T-helper 2 cell treated with Interferon-gamma antibody and Interleukin-4, amounts not matched to agents 100 ng/mL and 5 ng/mL, for 36 hours (primary cell): Measurements from ENCODE around the gene KCNH8. TPM values are rescaled to one million over a fixed set of nuclear protein-coding genes. Genes with fewer than 3 reads are reported as not detected.

ENCODE experiments used
- intact Hi-C: fragments of 100-400 bp; cut with micrococcal nuclease; formaldehyde crosslinking; loops from one replicate; pipeline ENCODE4 v1.15.1; 2023
- total RNA-seq: library from RNA; stranded (reverse); gene quantifications from 2 replicates; pipeline ENCODE4 v1.2.3, GENCODE V29; 2022

KCNH8 gene
- total RNA-seq, 1 donor from 2014 or later = not detected

- intact Hi-C loops = no loop called here
Observed at GRCh38 chr3:19473971-19474580, 325.8 kb downstream of the KCNH8 start.

DNA sequence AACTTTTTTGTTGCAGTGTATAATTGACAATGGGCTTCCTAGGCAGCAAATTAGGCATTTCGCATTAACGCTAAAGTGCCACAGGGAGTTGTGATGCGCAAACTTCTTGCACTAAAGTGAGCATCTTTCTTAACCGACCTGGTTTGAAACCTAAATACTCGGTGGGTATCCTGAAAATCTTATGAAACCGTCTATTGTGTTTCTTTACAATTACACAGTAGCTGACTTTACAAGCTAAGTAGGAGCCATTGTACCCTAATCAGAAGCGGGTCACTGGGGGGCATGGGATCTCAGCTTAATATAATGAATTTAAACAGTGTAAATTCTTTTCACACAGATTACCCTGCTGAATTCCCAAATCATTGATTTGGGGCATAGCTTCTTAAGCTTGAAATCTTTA is 328.0 kb downstream of the KCNH8 start:
- intact Hi-C loops = no loop called here

GRCh38 chr3:19485267-19485666 is 337.0 kb downstream of the KCNH8 start:
- intact Hi-C loops = no loop called here

DNA sequence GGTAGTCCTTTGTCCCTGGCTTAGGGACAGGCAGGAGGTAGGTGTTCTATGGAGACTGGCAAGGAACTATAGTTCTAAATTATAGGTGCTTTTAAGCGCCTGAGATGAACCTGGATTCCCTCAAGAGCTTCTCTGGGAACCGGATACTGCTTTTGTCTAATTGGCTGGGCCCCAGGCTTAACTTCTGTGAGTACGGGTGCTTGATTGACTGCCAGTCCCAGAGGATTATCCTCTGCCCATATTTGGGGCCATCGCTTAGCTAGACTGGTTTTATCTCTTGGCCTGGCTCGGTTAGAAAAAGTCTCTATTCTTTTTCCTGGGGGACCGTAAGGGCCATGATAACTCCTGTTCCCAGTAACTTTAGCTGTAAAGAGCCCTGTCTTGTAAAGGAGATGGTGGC is 339.1 kb downstream of the KCNH8 start:
- intact Hi-C loops = no loop called here

DNA sequence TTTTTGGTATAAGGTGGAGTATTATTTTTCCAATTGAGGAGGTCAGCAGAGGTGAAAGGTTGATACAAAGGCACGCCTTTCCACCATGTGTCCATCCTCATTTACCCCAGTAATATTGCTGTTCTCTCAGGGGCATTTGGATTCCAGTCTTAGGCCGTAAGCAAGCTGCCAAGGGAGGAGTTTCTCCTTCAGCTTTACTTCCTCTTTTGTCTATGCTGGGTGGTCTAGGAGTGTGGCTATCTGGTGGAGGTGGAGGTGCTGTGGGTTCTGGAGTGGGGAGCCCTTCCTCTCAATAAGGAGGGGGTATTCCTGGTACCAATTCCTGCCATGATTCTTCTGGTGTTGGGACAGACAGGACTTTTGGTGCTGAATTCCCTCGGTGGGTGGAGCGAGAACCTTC is 340.6 kb downstream of the KCNH8 start:
- intact Hi-C loops = no loop called here

DNA sequence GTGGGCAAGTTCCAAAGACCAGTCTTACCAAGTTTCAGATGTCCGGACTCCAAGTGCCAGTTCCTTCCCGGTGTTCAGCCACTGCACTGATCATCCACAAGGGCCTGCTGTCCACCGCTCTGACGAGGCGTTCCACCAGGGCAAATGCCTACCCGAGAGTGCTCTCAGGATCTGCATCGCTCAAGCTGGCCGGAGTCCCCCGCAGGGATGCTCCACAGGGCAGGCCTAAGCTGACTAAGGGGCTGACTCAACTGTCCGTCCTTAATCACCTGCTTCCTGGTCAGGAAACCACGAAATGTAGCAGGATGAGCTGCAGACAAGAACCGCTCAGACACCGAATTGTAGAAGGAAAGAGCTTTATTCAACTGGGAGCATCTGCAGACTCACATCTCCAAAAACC is 341.6 kb downstream of the KCNH8 start:
- intact Hi-C loops = no loop called here

DNA sequence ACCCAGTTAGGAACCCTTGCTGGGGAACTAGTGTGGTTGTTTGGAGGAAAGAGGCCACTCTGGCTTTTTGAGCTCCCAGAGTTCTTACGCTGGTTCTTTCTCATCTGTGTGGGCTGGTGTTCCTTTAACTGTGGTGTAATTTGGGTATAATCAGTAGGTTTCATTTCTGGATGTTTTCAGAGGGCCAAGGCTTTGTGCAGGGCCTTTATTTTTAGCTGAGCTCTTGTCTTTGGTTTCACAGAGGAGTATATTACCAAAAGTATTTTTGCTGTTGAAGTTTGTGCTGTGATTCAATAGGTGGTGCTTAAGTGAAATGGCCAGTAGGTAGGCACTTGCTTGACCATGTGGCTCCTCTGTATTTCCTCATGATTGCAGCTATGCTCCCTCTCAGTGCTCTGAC is 357.9 kb downstream of the KCNH8 start:
- intact Hi-C loops = no loop called here

DNA sequence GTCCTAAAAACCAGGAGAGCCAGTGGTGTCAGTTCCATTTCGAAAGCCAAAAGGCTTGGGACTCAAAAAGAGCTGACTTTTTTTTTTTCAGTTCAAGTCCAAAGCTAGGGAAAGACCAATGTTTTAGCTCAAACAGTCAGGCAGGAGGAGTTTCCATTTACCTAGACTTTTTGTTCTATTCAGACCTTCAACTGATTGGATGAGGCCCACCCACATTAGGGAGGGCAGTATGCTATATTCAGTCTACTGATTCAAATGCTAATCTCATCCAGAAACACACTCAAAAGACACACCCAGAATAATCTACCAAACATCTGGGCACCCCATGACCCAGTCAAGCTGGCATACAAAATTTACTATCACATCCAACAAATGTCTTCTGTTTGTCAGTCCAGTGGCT is 374.0 kb downstream of the KCNH8 start:
- intact Hi-C loops = no loop called here

GRCh38 chr3:19526071-19526470 is 377.8 kb downstream of the KCNH8 start:
- intact Hi-C loops = no loop called here

DNA sequence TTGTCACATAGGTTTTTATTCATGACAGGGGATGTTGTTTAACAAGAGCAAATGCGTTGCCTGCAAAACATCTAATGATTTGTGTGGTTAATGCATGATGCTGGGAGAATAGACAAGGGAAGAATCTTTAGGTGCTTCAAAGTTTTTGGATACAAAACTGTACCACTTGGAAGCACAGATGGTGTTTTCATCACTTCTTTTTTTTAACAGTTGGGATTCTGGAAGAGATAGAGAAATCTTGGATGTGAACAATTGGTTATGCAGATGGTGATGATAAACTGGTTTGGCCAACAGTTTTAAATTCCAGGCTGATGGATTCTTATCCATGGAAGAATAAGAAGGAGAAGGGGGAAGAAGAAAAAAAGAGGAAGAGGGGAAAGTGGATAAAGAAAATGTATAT is 379.4 kb downstream of the KCNH8 start:
- intact Hi-C loops = no loop called here

DNA sequence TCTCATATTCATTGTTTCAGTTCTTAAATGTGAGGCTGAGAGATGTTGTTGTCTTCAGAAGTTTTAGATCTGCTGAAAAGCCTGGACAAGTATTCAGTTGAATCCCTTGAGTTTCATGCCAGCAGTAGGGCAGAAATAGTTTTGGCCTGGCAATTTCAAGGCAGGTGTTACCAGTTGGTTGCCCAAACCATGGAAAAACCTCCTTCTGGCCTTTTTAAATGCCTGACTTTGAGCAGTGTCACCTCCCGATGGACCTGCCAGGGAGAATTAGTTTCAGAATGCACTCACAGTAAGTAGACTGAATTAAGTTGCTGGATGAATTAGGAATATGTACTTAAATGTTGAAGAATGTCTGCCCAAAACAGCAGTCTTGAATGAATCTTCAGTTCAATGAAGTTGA is 383.1 kb downstream of the KCNH8 start:
- intact Hi-C loops = no loop called here

- intact Hi-C loops = no loop called here
Observed at GRCh38 chr3:19539518-19540392, 391.4 kb downstream of the KCNH8 start.

DNA sequence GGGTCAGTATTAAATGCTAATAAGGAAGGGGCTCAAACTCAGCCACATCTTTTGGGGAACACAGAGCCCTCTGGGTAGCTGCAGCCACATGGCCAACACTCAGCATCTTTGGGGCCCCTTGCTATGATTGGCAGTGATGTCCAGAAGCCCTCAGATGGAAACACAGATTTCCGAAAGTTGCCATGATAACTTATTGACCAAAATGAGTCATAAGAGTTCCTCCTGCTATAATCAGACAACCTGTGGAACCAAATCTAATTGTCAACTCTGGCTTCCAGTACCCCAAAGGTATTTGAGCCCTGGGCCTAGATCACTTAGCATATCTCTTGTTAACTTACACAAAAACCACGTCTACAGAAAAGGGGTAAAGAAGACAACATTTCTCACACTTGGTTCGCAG is 392.2 kb downstream of the KCNH8 start:
- intact Hi-C loops = no loop called here

DNA sequence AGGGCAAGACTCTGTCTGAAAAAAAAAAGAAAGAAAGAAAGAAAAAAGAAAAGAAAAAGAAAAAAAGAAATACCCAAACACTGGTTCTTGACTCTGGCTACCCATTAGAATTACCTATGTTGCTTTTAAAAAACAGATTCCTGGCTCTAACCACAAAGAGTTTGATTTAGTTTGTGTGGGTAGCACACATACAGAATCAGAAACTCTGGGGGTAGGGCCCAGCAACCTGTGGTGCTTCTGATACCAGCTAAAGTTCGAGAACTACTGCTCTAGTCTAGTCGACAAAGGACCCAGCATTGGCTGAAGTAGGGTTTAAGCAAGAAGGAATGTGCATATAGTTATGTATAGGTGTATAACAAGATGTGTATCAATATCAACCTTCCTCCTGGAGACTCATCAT is 393.0 kb downstream of the KCNH8 start:
- intact Hi-C loops = no loop called here

DNA sequence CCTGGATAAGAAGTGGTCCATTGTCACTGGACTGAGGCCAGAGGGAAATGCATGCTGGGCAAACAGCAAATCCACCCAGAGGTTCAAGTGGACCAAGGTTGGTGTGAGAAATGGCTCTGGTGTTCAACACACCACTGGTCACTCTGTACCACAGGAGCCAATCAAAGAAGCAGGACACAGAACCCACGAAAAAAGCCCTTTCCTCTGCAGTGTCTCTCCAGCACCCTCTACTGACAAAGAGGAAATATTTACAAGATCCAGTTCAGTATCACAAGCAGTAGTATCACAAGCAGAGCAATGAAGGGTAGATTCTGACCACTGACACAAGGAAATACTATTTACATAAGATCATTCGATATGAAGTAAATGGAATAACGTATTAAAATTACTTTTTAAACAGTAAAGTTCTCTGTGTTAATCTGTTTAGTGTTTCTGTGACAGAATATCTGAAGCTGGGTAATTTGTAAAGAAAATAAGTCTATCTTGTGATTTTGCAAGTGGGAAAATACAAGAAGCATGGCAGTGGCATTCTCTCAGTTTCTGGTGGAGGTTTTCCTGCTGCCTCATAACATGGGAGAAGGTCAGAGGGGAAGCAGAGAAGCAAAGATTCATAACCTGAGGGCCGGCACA is 395.0 kb downstream of the KCNH8 start:
- intact Hi-C loops = no loop called here

DNA sequence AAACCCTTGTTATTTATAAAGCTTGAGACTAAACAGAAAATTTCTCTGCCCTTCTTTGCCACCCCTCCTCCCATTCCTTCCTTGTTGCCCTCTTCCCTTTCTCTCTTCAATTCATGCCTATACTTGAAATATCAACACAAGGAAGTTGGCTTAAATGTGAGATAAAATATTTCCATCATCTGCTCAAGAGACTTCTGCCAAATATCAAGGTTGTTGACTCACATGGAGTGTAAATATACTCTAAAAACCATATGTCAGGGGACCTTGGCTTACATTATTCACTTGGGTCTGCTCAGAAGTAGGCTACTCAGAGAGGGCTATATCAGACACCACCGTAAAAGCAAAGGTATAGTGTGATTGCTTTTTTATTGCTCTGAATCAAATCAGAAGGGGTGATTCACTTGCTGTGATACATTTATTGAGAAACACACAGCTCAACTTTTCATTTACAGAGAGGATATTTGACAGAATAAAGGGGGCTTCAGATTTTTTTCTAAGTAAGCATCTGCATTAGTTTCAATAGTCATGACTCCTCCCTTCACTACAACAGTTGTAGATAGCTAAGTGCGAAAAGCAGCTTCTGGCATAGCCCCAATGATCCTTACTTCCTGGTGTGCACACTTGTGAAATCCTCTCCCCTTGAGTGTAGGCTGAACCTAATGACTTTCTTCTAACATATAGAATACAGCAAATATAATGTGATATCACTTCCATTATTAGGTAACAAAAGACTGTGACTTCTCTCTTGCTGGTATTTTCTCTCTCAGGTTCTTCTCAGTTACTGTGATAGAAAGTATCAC is 399.6 kb downstream of the KCNH8 start:
- intact Hi-C loops = no loop called here

DNA sequence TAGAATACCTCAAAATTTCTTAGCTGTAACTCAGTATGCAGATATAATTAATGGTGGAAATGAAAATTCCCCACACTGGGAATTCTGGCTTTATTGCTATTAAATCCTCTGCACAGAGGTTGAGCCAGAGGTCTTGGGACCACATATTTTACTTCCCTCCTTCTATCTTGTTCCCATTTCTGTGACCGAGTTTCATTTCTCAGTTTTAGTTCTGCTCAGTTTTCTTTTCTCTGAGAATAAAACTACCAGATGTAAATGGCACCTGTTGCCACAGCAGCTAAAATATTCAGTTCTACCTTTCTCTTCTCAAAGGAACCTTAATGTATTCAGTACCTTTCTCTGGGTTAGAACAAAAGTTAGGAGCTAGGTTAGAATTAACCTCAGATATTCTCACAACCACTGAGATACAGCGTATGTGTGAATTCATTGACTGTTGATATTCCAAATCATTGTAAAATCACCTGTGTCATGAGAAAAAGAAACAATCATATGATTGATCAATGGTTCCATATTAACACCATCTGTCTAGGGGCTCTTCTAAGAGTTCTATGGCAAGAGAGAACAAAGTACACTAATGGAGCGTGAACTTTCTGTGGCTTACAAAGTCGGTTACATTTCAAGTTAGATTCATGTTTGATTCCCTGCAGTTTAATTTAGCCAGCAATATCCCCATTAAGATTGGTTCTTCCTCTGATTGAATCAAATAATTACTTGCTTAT is 411.6 kb downstream of the KCNH8 start:
- intact Hi-C loops = no loop called here

DNA sequence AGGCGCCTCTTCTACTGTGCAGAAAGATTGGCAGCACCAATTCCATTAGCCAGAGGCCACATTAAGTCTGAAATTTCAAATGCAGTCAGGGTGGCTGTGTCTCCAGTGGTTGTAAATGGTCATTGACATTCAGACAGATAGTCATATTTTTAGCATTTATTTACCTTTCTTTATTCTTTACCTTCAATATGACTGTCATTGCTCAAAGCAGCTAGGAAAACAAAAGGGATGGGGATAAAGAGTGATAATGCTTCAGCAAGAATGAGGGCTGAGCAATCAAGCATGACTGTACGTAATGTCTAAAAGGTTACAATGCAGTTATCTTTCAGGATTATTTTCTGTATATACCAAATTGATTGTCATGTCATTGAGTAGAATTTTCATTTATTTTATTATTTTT is 425.3 kb downstream of the KCNH8 start:
- intact Hi-C loops = no loop called here

GRCh38 chr3:19574268-19574667 is 426.0 kb downstream of the KCNH8 start:
- intact Hi-C loops = no loop called here

DNA sequence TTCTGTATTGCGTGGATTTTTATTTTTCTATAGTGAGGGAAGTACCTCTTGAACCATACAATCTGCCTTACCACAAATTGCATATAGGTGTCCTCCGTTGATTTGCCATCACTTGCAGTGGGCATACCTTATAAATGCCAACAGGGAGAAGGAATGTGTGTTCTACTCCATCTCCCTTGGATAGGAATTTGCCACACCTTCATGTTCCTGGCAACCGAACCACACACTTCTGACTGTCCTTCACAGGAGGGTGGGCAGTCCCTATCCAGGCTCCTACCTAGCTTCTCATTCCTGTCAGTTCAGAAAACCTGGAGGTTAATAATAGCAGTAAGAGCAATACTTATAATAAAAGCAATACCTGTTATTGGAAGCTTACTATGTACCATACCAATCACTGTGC is 428.0 kb downstream of the KCNH8 start:
- intact Hi-C loops = no loop called here
